Loucy (cell line): Measurements from ENCODE around the gene BCL11B.

Experiments used
- H2AFZ ChIP-seq: fragments of 200-600 bp; sonication (generic); 2 replicates; pipeline ENCODE4 v1.6.0; 2016; ENCODE audit warnings: antibody characterized with exemption, mild to moderate bottlenecking, low read length, moderate library complexity
- H3F3A ChIP-seq: fragments of 200-600 bp; 2 replicates; pipeline ENCODE4 v1.6.0; 2016; ENCODE audit warnings: antibody characterized with exemption, low read depth, mild to moderate bottlenecking
- H3K27me3 ChIP-seq: fragments of 200-600 bp; sonication (generic); 2 replicates; pipeline ENCODE4 v1.6.1; 2014; ENCODE audit warnings: low read length, mild to moderate bottlenecking; ENCODE audit not compliant: insufficient read depth, poor library complexity, severe bottlenecking
- H3K36me3 ChIP-seq: fragments of 200-600 bp; sonication (generic); 2 replicates; pipeline ENCODE4 v1.6.1; 2016; ENCODE audit warnings: low read length; ENCODE audit not compliant: insufficient read depth
- H3K4me1 ChIP-seq: fragments of 200-600 bp; sonication (generic); 2 replicates; pipeline ENCODE4 v1.5.1; 2014; ENCODE audit warnings: low read length, mild to moderate bottlenecking; ENCODE audit not compliant: insufficient read depth, poor library complexity, severe bottlenecking
- H3K4me2 ChIP-seq: fragments of 200-600 bp; sonication (generic); 2 replicates; pipeline ENCODE4 v1.6.0; 2014; ENCODE audit warnings: antibody characterized with exemption, low read length, low read depth, mild to moderate bottlenecking; ENCODE audit not compliant: poor library complexity, severe bottlenecking
- H3K4me3 ChIP-seq: fragments of 200-600 bp; sonication (generic); 2 replicates; pipeline ENCODE4 v1.5.1; 2014; ENCODE audit warnings: low read length, mild to moderate bottlenecking, mixed read lengths; ENCODE audit not compliant: poor library complexity, severe bottlenecking
- H3K79me2 ChIP-seq: fragments of 200-600 bp; sonication (generic); 2 replicates; pipeline ENCODE4 v1.6.1; 2014; ENCODE audit warnings: low read length; ENCODE audit not compliant: insufficient read depth
- H3K9ac ChIP-seq: fragments of 200-600 bp; sonication (generic); 2 replicates; pipeline ENCODE4 v1.6.0; 2014; ENCODE audit warnings: mild to moderate bottlenecking, low read depth, low read length, moderate library complexity; ENCODE audit not compliant: poor library complexity, severe bottlenecking
- H3K9me2 ChIP-seq: fragments of 200-600 bp; sonication (generic); replicated peaks from 2 replicates; pipeline ENCODE4 v1.6.1; 2016; ENCODE audit warnings: low read depth, low read length, mixed read lengths
- H3K9me3 ChIP-seq: fragments of 200-600 bp; sonication (generic); 2 replicates; pipeline ENCODE4 v1.6.1; 2014; ENCODE audit warnings: mild to moderate bottlenecking, antibody characterized with exemption, low read length, low read depth; ENCODE audit not compliant: insufficient read depth
- H4K20me1 ChIP-seq: fragments of 200-600 bp; sonication (generic); 2 replicates; pipeline ENCODE4 v1.6.0; 2014; ENCODE audit warnings: antibody characterized with exemption, low read length, mild to moderate bottlenecking; ENCODE audit not compliant: insufficient read depth, poor library complexity, severe bottlenecking
- CTCF ChIP-seq: fragments of 200-600 bp; sonication (generic); conservative IDR thresholded peaks from 2 replicates; pipeline ENCODE4 v1.5.1; 2014; ENCODE audit warnings: mild to moderate bottlenecking, antibody characterized with exemption, low read length
- EZH2phosphoT487 ChIP-seq: fragments of 200-600 bp; IDR thresholded peaks from 2 replicates; pipeline ENCODE4 v1.6.1; 2018; ENCODE audit warnings: antibody characterized with exemption, mild to moderate bottlenecking, moderate library complexity, borderline replicate concordance

BCL11B gene

GRCh38 chr14:99275222-99275584 lies 3.2 kb upstream of the BCL11B start:
- TF ChIP-seq CTCF = no peak
- TF ChIP-seq EZH2phosphoT487 = no peak
- H3K27me3 ChIP-seq = no peaks in the 10 kb centered on the region

GRCh38 chr14:99274346-99275221 lies 2.6 kb upstream of the BCL11B start:
- TF ChIP-seq EZH2phosphoT487 = no peak
- peak; percentile 50; the same call in 1 of the 2 replicates for TF ChIP-seq CTCF
- no peaks in the 10 kb centered on the region for H4K20me1 ChIP-seq
- peaks cover 19% of the 10 kb centered on the region for H3K4me1 ChIP-seq
- peaks cover 22% of the 10 kb centered on the region for H3K79me2 ChIP-seq
- H3K9me3 ChIP-seq = no peaks in the 10 kb centered on the region
- no peaks in the 10 kb centered on the region for H3K36me3 ChIP-seq
- peaks cover 6% of the 10 kb centered on the region; the same call in 1 of the 2 replicates for H3F3A ChIP-seq
- H3K4me3 ChIP-seq = peak overlapping the region; percentile 80
- peak overlapping the region; percentile 95 for H2AFZ ChIP-seq
- peak overlapping the region; percentile 80 for H3K4me2 ChIP-seq
- H3K9me2 ChIP-seq = no peaks in the 10 kb centered on the region
- H3K27me3 ChIP-seq = no peaks in the 10 kb centered on the region
- H3K9ac ChIP-seq = peak overlapping the region; percentile 82

More at GRCh38 chr14:99275222-99275584, 3.2 kb upstream of the BCL11B start:
- peaks cover 16% of the 10 kb centered on the region for H3K79me2 ChIP-seq
- peaks cover 19% of the 10 kb centered on the region for H3K4me1 ChIP-seq
- no peaks in the 10 kb centered on the region for H4K20me1 ChIP-seq
- no peaks in the 10 kb centered on the region for H3K9me2 ChIP-seq
- H3K9me3 ChIP-seq = no peaks in the 10 kb centered on the region
- H2AFZ ChIP-seq = peak overlapping the region; percentile 95
- no peaks in the 10 kb centered on the region for H3K36me3 ChIP-seq
- peak overlapping the region; percentile 82 for H3K9ac ChIP-seq
- peak overlapping the region; percentile 80 for H3K4me3 ChIP-seq
- peaks cover 6% of the 10 kb centered on the region; the same call in 1 of the 2 replicates for H3F3A ChIP-seq
- H3K4me2 ChIP-seq = peak overlapping the region; percentile 80

GRCh38 chr14:99273766-99274345 lies 1.9 kb upstream of the BCL11B start:
- no peaks in the 10 kb centered on the region for H3K9me2 ChIP-seq
- H3K36me3 ChIP-seq = no peaks in the 10 kb centered on the region
- peaks cover 7% of the 10 kb centered on the region for H4K20me1 ChIP-seq
- peaks cover 29% of the 10 kb centered on the region for H3K79me2 ChIP-seq
- H3K9me3 ChIP-seq = no peaks in the 10 kb centered on the region
- H3K4me2 ChIP-seq = peak overlapping the region; percentile 80
- H3F3A ChIP-seq = peaks cover 6% of the 10 kb centered on the region; the same call in 1 of the 2 replicates
- H3K4me3 ChIP-seq = peak overlapping the region; percentile 80
- no peak for TF ChIP-seq EZH2phosphoT487
- TF ChIP-seq CTCF = no peak
- peaks cover 19% of the 10 kb centered on the region for H3K4me1 ChIP-seq
- H2AFZ ChIP-seq = peak overlapping the region; percentile 95
- H3K9ac ChIP-seq = peak overlapping the region; percentile 82
- H3K27me3 ChIP-seq = no peaks in the 10 kb centered on the region
